ENCODE measurements around the gene CYP26B1.

- TF ChIP-seq CTCF (conservative IDR thresholded peaks at IDR 0.05; ENCODE audit: low read depth, low read length), result no peak
- TF ChIP-seq EZH2 (IDR thresholded peaks at IDR 0.05; ENCODE audit: borderline replicate concordance, low read depth, low read length, poor library complexity, severe bottlenecking), result no peak
Observed at GRCh38 chr2:72128059-72128842, 19.4 kb downstream of the CYP26B1 start.
